T-helper 17 cell (primary cell): ENCODE measurements around the gene ZMYND19. TPM values are rescaled to one million over a fixed set of nuclear protein-coding genes. Genes with fewer than 3 reads are reported as not detected.
A peak's percentile ranks its signal among the peaks of the same experiment; 100 is the strongest.

ENCODE experiments used
- ATAC-seq: fragments of 150-1000 bp; cut with Tn5 transposase; 2 replicates; pipeline ENCODE4 v1.10.0; 2021; ENCODE audit warnings: mild to moderate bottlenecking, moderate library complexity
- DNase-seq, 3 donors: peaks; one replicate each; pipeline versions ENCODE4 v3.0.0 to v3.0.0-alpha.2; 2020 to 2021
- H3K9me3 ChIP-seq: one replicate; pipeline ENCODE4 v1.7.0; 2013; ENCODE audit warnings: low read length, mild to moderate bottlenecking; ENCODE audit not compliant: control insufficient read depth, poor library complexity, severe bottlenecking
- H3K27ac Mint-ChIP-seq: one replicate; pipeline ENCODE4 v1.8.0; 2022; ENCODE audit warnings: mild to moderate bottlenecking, moderate library complexity, mixed read lengths
- H3K27me3 Mint-ChIP-seq: one replicate; pipeline ENCODE4 v1.8.0; 2022; ENCODE audit warnings: mixed read lengths
- H3K36me3 Mint-ChIP-seq: one replicate; pipeline ENCODE4 v1.8.0; 2022; ENCODE audit warnings: low read depth, mixed read lengths
- H3K4me1 Mint-ChIP-seq: one replicate; pipeline ENCODE4 v1.8.0; 2022; ENCODE audit warnings: mild to moderate bottlenecking, mixed read lengths
- H3K4me3 Mint-ChIP-seq: one replicate; pipeline ENCODE4 v1.8.0; 2022; ENCODE audit warnings: mild to moderate bottlenecking, moderate library complexity, mixed read lengths
- total RNA-seq, 4 donors: library from RNA in 2 of 4; stranded (reverse) in 2 of 4; gene quantifications; one replicate each; pipeline ENCODE4 v1.2.3 and lab custom pipeline; 2022 to 2026

The ZMYND19 gene
- total RNA-seq, 2 donors from 2014 or later: 12.1 to 18.2 TPM

DNA sequence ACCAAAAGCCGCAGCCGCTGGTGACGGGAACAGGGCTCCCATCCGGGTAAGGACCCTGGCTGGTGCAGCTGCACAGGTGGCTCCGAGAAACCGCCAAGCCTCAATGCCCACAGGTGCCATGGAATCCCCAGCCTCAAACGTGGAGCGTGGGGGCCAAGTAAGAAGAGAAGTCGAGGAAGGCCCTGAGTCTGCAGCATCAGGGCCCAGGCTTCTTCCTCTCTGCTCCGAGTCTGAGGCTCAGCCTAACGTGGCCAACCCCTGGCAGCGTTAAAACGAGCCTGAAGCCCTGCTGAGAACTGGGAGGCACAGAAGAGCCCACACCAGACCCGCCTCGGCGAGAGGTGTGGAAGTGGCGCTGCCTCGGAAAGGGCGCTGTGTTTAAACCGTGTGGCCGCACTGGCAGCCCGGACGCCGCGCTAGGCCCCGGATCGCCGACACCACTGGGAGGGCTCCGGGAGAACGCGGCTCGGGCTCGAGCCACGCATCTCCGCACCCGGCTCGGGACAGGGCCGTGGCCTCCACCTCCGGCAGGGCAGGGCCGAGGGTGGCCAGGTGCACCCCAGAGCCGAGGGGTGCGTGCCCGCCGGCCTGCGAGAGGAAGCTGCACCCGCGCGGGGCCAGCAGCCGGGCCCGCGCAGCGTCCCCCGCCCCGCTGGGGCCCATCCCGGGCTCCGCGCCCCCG, 730 bp downstream of the ZMYND19 start:
- H3K9me3 ChIP-seq: no peaks in the 10 kb centered on the region
- ATAC-seq (peak; percentile 3), DNase-seq (no peak)
- Mint-ChIP-seq H3K36me3 (peaks cover 2% of the 10 kb centered on the region), H3K27ac (peak overlapping the region; percentile 56), H3K4me1 (peaks cover 11% of the 10 kb centered on the region), H3K4me3 (peak overlapping the region; percentile 87), H3K27me3 (no peaks in the 10 kb centered on the region)

- no peak overlapping the region for H3K27ac Mint-ChIP-seq
- H3K36me3 Mint-ChIP-seq: peaks cover 2% of the 10 kb centered on the region
- ATAC-seq: no peak
- H3K9me3 ChIP-seq: no peaks in the 10 kb centered on the region
- peaks cover 11% of the 10 kb centered on the region for H3K4me1 Mint-ChIP-seq
- H3K4me3 Mint-ChIP-seq: peak overlapping the region; percentile 87
- DNase-seq: no peak
- H3K27me3 Mint-ChIP-seq: no peaks in the 10 kb centered on the region
Observed at GRCh38 chr9:137588891-137589290, 1.4 kb downstream of the ZMYND19 start.

DNA sequence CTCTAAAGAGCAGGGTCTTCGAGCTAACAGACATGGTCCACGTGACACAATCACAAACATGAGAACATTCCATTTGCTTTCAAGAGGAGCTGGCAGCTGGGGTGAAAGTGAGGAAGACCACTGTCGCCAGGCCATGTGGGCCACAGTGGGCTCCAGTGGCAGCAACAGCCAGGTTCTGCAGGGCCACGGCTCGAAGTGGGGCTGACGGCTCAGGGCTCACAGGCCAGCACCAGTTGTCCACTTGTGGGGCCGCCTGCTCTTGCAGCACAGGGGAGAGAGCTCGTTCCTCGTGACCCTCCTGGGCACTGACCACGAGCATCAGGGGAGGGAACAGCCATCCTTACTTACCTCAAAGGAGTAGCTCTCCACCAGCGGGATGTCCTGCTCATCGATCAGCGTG, 2.0 kb downstream of the ZMYND19 start:
- Mint-ChIP-seq H3K27ac (no peak overlapping the region), H3K27me3 (no peaks in the 10 kb centered on the region), H3K36me3 (peaks cover 2% of the 10 kb centered on the region), H3K4me3 (peak overlapping the region; percentile 53), H3K4me1 (peaks cover 11% of the 10 kb centered on the region)
- no peak for DNase-seq
- ATAC-seq: no peak
- no peaks in the 10 kb centered on the region for H3K9me3 ChIP-seq

DNA sequence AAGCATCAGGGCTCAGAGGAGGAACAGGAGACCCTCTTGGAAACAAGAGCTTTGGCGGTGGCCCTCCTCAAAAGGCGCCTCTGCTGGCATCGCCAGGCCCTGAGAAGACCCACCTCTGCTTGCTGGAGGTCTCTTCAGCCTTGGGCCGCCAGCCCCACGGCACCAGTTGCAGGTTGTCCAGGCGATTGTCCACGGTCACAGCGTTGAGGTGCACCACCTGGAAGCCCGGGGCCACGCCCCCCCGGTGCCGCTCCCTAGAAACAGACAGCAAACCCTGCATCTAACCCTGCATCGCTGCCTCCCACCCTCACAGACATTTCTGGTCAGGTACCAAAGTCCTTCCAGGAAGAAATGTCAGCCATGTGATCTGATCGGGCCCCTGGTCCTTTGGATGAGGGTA, 3.5 kb downstream of the ZMYND19 start:
- Mint-ChIP-seq H3K27ac (no peak overlapping the region), H3K4me3 (no peak overlapping the region), H3K27me3 (no peaks in the 10 kb centered on the region), H3K4me1 (peaks cover 11% of the 10 kb centered on the region), H3K36me3 (peaks cover 2% of the 10 kb centered on the region)
- no peaks in the 10 kb centered on the region for H3K9me3 ChIP-seq
- no peak for ATAC-seq
- no peak for DNase-seq

DNA sequence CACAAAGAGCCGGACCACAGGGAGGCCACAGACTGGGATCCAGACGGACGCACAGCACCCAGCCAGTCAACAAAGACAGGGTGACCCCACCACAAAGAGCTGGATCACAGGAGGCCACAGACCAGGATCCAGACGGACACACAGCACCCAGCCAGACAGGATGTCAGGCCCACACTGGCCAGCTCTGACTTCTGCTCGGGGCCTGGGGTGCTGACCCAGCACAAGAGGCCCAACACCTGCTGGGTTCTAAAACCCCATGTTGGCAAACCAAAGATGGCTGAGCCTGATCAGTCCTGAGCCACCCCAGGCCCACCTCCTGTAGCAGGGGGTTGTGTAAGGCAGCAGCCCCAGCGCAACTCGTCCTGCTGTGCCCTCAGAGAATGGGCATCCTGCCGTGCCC, 6.4 kb downstream of the ZMYND19 start:
- no peak for ATAC-seq
- Mint-ChIP-seq H3K4me1 (peaks cover 5% of the 10 kb centered on the region), H3K27ac (no peak overlapping the region), H3K36me3 (peaks cover 2% of the 10 kb centered on the region), H3K4me3 (no peak overlapping the region), H3K27me3 (no peaks in the 10 kb centered on the region)
- no peak for DNase-seq
- H3K9me3 ChIP-seq: no peaks in the 10 kb centered on the region

- Mint-ChIP-seq H3K27ac (peak overlapping the region; percentile 75), H3K36me3 (peaks cover 2% of the 10 kb centered on the region), H3K27me3 (no peaks in the 10 kb centered on the region), H3K4me3 (no peak overlapping the region), H3K4me1 (peaks cover 5% of the 10 kb centered on the region)
- H3K9me3 ChIP-seq: no peaks in the 10 kb centered on the region
- DNase-seq: no peak
- no peak for ATAC-seq
Observed at GRCh38 chr9:137583347-137583746, 7.0 kb downstream of the ZMYND19 start.

DNA sequence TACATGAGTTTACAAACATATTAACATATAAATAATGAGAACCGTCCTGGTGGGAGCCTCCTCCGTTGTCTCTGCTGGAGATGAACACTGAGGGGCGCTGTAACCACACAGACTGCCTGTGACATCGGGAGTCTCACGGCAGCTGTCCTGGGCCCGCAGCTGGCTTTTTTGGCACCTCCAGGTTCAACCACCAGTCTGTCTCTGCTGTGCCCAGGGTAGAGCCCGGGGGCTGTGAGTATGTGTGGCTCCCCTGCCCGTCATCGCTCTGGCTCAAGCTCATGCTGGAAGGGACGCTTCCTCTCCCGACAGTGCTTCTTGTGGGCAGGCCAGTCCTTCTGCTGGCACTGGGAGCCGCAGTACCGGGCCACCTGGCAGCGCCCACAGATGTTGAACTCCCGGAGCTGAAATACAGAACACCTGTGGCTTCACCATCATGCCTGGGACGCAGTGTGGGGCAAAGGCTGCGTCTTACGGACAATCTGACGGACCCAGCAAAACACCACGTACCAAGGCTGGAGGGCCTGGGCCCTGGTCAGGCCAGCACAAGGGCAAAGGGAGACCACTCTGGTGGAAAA, 7.9 kb downstream of the ZMYND19 start:
- no peaks in the 10 kb centered on the region for H3K9me3 ChIP-seq
- H3K27ac Mint-ChIP-seq: no peak overlapping the region
- no peaks in the 10 kb centered on the region for H3K36me3 Mint-ChIP-seq
- H3K27me3 Mint-ChIP-seq: no peaks in the 10 kb centered on the region
- H3K4me1 Mint-ChIP-seq: peaks cover 4% of the 10 kb centered on the region
- DNase-seq (no peak), ATAC-seq (no peak)
- H3K4me3 Mint-ChIP-seq: no peak overlapping the region

- no peaks in the 10 kb centered on the region for H3K36me3 Mint-ChIP-seq
- ATAC-seq: no peak
- no peaks in the 10 kb centered on the region for H3K27me3 Mint-ChIP-seq
- no peak overlapping the region for H3K4me3 Mint-ChIP-seq
- no peak for DNase-seq
- H3K4me1 Mint-ChIP-seq: peaks cover 6% of the 10 kb centered on the region
- no peaks in the 10 kb centered on the region for H3K9me3 ChIP-seq
- H3K27ac Mint-ChIP-seq: no peak overlapping the region
Observed at GRCh38 chr9:137581361-137582285, 8.7 kb downstream of the ZMYND19 start.

DNA sequence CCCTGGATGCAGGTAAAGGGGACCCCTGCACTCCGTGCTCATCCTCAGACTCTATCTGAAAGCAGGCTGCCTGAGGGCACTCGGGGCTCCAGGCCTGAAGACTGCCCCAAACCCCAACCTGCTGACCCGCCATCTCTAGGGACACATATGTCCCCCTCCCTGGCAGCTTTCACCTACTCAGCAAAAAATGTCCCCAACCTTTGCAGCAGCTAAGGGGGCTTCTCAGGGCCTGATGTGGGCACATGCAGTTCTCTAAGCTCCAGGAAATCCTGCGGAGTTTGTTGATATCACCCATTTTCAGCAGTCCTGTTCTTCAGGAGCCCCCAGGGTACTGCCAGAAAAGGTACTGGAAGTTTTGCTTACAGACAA, 9.4 kb downstream of the ZMYND19 start:
- Mint-ChIP-seq H3K36me3 (no peaks in the 10 kb centered on the region), H3K27me3 (no peaks in the 10 kb centered on the region), H3K4me1 (peaks cover 12% of the 10 kb centered on the region), H3K27ac (no peak overlapping the region), H3K4me3 (no peak overlapping the region)
- ATAC-seq (no peak), DNase-seq (no peak)
- no peaks in the 10 kb centered on the region for H3K9me3 ChIP-seq

DNA sequence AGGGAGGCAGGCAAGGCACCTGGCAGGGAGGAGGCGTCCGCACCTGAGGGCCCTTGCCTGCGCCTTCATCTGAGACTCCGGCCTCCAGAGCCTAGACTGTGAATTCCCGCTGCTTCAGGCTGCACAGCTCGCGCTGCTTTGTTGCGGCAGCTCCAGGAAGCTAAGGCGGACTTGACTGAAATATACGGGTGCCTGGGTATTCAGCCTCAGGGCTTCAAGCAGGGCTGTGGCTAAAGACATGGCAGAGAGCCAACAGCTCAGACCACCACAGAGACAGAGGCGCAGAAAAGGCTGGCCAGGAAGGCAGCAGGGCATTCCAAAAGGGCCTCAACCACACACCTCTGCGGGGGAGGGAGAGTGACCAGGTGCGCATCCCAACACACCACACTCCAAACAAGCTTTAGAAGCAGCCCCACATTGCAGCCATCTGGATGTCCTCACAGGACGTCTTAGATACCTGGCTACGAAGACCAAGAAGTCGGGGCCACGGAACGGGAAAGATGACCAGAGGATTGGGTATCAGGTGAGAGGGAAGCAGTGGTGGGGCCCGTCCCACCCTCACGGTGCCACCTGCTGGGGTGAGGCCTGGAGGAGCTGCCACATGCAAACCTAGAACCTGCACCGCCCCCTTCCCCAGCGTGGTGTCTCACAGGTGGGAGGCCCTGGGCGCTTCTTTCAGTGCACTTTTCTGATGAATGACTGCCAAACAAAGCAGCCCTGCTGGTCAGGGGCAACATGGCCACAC, 9.9 kb downstream of the ZMYND19 start:
- H3K4me3 Mint-ChIP-seq: no peak overlapping the region
- H3K27me3 Mint-ChIP-seq: no peaks in the 10 kb centered on the region
- H3K27ac Mint-ChIP-seq: no peak overlapping the region
- H3K4me1 Mint-ChIP-seq: peaks cover 18% of the 10 kb centered on the region
- no peaks in the 10 kb centered on the region for H3K36me3 Mint-ChIP-seq
- ATAC-seq: no peak
- DNase-seq: no peak
- no peaks in the 10 kb centered on the region for H3K9me3 ChIP-seq

DNA sequence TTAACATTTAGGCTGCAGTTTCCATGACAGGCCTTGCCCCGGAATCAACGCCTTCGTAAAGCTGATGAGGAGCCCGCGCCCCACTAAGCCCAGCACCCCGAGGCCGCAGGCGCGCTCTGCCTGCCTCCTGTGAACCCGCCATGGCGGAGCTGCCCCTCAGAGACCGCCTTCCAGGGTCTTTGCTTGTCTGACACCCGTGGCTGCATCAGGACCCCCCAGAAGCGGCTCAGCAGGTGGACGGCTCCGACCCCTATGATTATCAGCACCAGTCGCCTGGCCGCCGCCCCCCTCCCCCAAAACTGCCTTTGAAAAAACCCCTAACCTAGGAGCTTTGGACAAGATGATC, 11.1 kb downstream of the ZMYND19 start:
- no peaks in the 10 kb centered on the region for H3K27me3 Mint-ChIP-seq
- peak overlapping the region; percentile 73 for H3K27ac Mint-ChIP-seq
- no peak for ATAC-seq
- DNase-seq: no peak
- H3K36me3 Mint-ChIP-seq: no peaks in the 10 kb centered on the region
- H3K4me3 Mint-ChIP-seq: peak overlapping the region; percentile 84
- H3K4me1 Mint-ChIP-seq: peaks cover 23% of the 10 kb centered on the region
- no peaks in the 10 kb centered on the region for H3K9me3 ChIP-seq

- DNase-seq (peak; percentile 91 to 99 (median 98)), ATAC-seq (peak; percentile 97)
- peak within 1 kb of the TSS; percentile 84 for H3K4me3 Mint-ChIP-seq
- H3K36me3 Mint-ChIP-seq: no peaks in the 10 kb centered on the region
- peaks cover 23% of the 10 kb centered on the region for H3K4me1 Mint-ChIP-seq
- H3K9me3 ChIP-seq: no peaks in the 10 kb centered on the region
- H3K27ac Mint-ChIP-seq: peak within 1 kb of the TSS; percentile 73
- H3K27me3 Mint-ChIP-seq: no peaks in the 10 kb centered on the region
Observed at GRCh38 chr9:137578518-137579258, 11.6 kb downstream of the ZMYND19 start, which contains the start of gene DPH7. DPH7 (minus strand) TSS chr9:137578925; CDS start chr9:137578777, 148 bp downstream.
